Left ventricle myocardium inferior (tissue), 1 donor: ENCODE measurements around the gene AKAP8L. TPM values are rescaled to one million over a fixed set of nuclear protein-coding genes. Genes with fewer than 3 reads are reported as not detected.

Experiments used
- DNase-seq: peaks from one replicate; pipeline ENCODE4 v3.0.0-alpha.2; 2020
- H3K27ac ChIP-seq: fragments of 200-600 bp; replicated peaks from 2 replicates; pipeline ENCODE4 v1.8.0; 2021
- H3K27me3 ChIP-seq: fragments of 200-600 bp; 2 replicates; pipeline ENCODE4 v1.8.0; 2021; ENCODE audit warnings: low read depth
- H3K36me3 ChIP-seq: fragments of 200-600 bp; 2 replicates; pipeline ENCODE4 v1.8.0; 2021
- H3K4me1 ChIP-seq: fragments of 200-600 bp; 2 replicates; pipeline ENCODE4 v1.8.0; 2021
- H3K4me3 ChIP-seq: fragments of 200-600 bp; 2 replicates; pipeline ENCODE4 v1.8.0; 2021; ENCODE audit warnings: mild to moderate bottlenecking, moderate library complexity
- H3K9me3 ChIP-seq: fragments of 200-600 bp; replicated peaks from 2 replicates; pipeline ENCODE4 v1.8.0; 2021
- CTCF ChIP-seq: fragments of 200-600 bp; IDR thresholded peaks from 2 replicates; pipeline ENCODE4 v1.8.0; 2021; ENCODE audit warnings: antibody characterized with exemption, mild to moderate bottlenecking, borderline replicate concordance
- intact Hi-C: fragments of 100-400 bp; cut with micrococcal nuclease; formaldehyde crosslinking; loops from one replicate; pipeline ENCODE4 v1.11.0; 2022
- total RNA-seq: library from RNA; stranded (reverse); fragmentation: NEBNext Ultra II Directional; extraction: Animal tissue kit (Norgen Biotek cat#: 25700); gene quantifications from one replicate; pipeline ENCODE4 v1.2.1, GENCODE V29; 2021
- donor health status: DM: no; HTN: yes; CAD: no; lungs with severe emphysema.

AKAP8L gene
- total RNA-seq, 1 donor from 2014 or later = 74.5 TPM

GRCh38 chr19:15463861-15464371, 45.1 kb upstream of the AKAP8L start:
- Histone ChIP-seq H3K4me3 (peak overlapping the region; percentile 51), H3K9me3 (no peaks in the 10 kb centered on the region), H3K4me1 (no peaks in the 10 kb centered on the region), H3K27ac (no peak overlapping the region), H3K27me3 (peaks cover 86% of the 10 kb centered on the region), H3K36me3 (no peaks in the 10 kb centered on the region)
- intact Hi-C loops = no loop called here
- DNase-seq = no peak
- no peak for TF ChIP-seq CTCF

GRCh38 chr19:15461694-15462093, 42.9 kb upstream of the AKAP8L start:
- no peak overlapping the region for H3K4me3 ChIP-seq
- no peak overlapping the region for H3K27ac ChIP-seq
- no peaks in the 10 kb centered on the region for H3K36me3 ChIP-seq
- peaks cover 13% of the 10 kb centered on the region for H3K4me1 ChIP-seq
- peaks cover 89% of the 10 kb centered on the region for H3K27me3 ChIP-seq
- TF ChIP-seq CTCF = no peak
- intact Hi-C loops = no loop called here
- DNase-seq = no peak
- no peaks in the 10 kb centered on the region for H3K9me3 ChIP-seq

GRCh38 chr19:15457701-15458484, 39.1 kb upstream of the AKAP8L start:
- Histone ChIP-seq H3K27me3 (peaks cover 82% of the 10 kb centered on the region), H3K4me1 (peaks cover 23% of the 10 kb centered on the region), H3K4me3 (peak overlapping the region; percentile 41), H3K36me3 (no peaks in the 10 kb centered on the region), H3K9me3 (no peaks in the 10 kb centered on the region), H3K27ac (no peak overlapping the region)
- intact Hi-C loops = no loop called here
- DNase-seq = no peak
- no peak for TF ChIP-seq CTCF

- Histone ChIP-seq H3K27ac (no peak overlapping the region), H3K4me1 (peaks cover 27% of the 10 kb centered on the region), H3K4me3 (peak overlapping the region; percentile 41), H3K27me3 (peaks cover 74% of the 10 kb centered on the region), H3K9me3 (no peaks in the 10 kb centered on the region), H3K36me3 (no peaks in the 10 kb centered on the region)
- intact Hi-C loops = no loop called here
- no peak for TF ChIP-seq CTCF
- DNase-seq = no peak
Measured at GRCh38 chr19:15456871-15457700, 38.3 kb upstream of the AKAP8L start.

- no peaks in the 10 kb centered on the region for H3K36me3 ChIP-seq
- H3K9me3 ChIP-seq = no peaks in the 10 kb centered on the region
- H3K4me3 ChIP-seq = no peak overlapping the region
- intact Hi-C loops = no loop called here
- no peak for DNase-seq
- TF ChIP-seq CTCF = no peak
- H3K27me3 ChIP-seq = peaks cover 70% of the 10 kb centered on the region
- H3K4me1 ChIP-seq = peaks cover 27% of the 10 kb centered on the region
- no peak overlapping the region for H3K27ac ChIP-seq
Measured at GRCh38 chr19:15456441-15456840, 37.7 kb upstream of the AKAP8L start.
